Type B pancreatic cell (in vitro differentiated cells): Measurements from ENCODE around the gene ZCCHC7. TPM values are rescaled to one million over a fixed set of nuclear protein-coding genes. Genes with fewer than 3 reads are reported as not detected.

ENCODE experiments used
- DNase-seq: peaks from one replicate; pipeline ENCODE4 v3.0.0; 2021; ENCODE audit warnings: mixed read lengths; ENCODE audit not compliant: unreplicated experiment; ENCODE audit errors: extremely low spot score
- H3K27ac Mint-ChIP-seq: 2 replicates; pipeline ENCODE4 v1.8.0; 2021; ENCODE audit warnings: mild to moderate bottlenecking, mixed read lengths
- H3K27me3 Mint-ChIP-seq: 2 replicates; pipeline ENCODE4 v1.8.0; 2021; ENCODE audit warnings: mixed read lengths
- H3K36me3 Mint-ChIP-seq: 2 replicates; pipeline ENCODE4 v1.8.0; 2021; ENCODE audit warnings: mixed read lengths
- H3K4me1 Mint-ChIP-seq: one replicate; pipeline ENCODE4 v1.8.0; 2021; ENCODE audit warnings: mixed read lengths; ENCODE audit not compliant: unreplicated experiment
- H3K4me3 Mint-ChIP-seq: 2 replicates; pipeline ENCODE4 v1.8.0; 2021; ENCODE audit warnings: mild to moderate bottlenecking, mixed read lengths
- H3K9me3 Mint-ChIP-seq: 2 replicates; pipeline ENCODE4 v1.8.0; 2021; ENCODE audit warnings: mixed read lengths
- total RNA-seq: library from RNA; stranded (reverse); gene quantifications from 2 replicates; pipeline ENCODE4 v1.2.1, GENCODE V29; 2021; ENCODE audit warnings: low replicate concordance
- TF ChIP-seq, protein P1 (sequence below): fragments of 200-600 bp; sonication (generic); conservative IDR thresholded peaks from 2 replicates; pipeline ENCODE4 v1.5.0; 2021; ENCODE audit warnings: antibody characterized with exemption, mild to moderate bottlenecking

Gene ZCCHC7
- total RNA-seq, 1 donor from 2014 or later = 20.3 TPM

DNA sequence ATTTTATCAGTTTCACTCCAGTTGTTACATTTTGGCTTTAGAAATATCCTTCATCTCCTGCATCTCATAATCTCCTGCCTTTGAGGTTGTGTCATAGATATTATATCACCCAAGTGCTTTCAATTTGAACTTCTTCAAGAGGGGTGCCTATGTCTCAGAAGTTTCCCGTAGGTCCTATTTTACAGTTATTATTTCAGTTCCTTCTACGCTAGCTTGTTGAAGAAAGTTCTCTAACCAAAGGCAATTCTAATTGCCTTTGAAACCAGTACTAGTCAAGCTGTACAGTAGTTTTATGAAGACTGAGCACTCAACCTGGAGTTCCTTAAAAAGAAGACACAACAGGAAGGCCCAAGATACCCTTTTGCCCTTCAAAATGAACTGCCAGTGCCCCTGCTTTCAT lies 116.4 kb downstream of the ZCCHC7 start:
- Mint-ChIP-seq H3K27ac (no peak overlapping the region), H3K9me3 (peaks cover 4% of the 10 kb centered on the region), H3K27me3 (no peaks in the 10 kb centered on the region), H3K4me3 (no peak overlapping the region), H3K36me3 (peaks cover 11% of the 10 kb centered on the region), H3K4me1 (peaks cover 4% of the 10 kb centered on the region)
- TF ChIP-seq, protein P1, sequence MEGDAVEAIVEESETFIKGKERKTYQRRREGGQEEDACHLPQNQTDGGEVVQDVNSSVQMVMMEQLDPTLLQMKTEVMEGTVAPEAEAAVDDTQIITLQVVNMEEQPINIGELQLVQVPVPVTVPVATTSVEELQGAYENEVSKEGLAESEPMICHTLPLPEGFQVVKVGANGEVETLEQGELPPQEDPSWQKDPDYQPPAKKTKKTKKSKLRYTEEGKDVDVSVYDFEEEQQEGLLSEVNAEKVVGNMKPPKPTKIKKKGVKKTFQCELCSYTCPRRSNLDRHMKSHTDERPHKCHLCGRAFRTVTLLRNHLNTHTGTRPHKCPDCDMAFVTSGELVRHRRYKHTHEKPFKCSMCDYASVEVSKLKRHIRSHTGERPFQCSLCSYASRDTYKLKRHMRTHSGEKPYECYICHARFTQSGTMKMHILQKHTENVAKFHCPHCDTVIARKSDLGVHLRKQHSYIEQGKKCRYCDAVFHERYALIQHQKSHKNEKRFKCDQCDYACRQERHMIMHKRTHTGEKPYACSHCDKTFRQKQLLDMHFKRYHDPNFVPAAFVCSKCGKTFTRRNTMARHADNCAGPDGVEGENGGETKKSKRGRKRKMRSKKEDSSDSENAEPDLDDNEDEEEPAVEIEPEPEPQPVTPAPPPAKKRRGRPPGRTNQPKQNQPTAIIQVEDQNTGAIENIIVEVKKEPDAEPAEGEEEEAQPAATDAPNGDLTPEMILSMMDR = no peak
- DNase-seq = no peak

DNA sequence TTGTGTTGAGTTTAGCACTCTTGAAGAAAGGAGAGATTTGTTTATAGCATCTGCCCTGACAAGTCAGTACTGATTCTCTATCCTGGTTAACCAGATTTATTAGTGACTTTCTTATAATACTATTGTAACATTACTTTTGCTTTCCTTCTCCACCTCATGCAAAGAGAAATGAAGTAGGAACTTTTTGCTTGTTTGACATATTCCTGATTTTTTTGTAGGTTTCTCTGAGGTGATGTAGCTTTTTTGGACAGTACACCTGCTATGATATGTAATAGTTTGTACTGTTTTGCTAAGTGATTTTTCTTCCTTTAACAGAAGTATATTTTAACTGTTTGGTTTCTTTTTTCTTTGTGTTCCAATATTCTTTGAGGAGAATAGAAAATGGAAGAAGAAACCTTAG lies 117.7 kb downstream of the ZCCHC7 start:
- H3K4me1 Mint-ChIP-seq = peaks cover 4% of the 10 kb centered on the region
- peaks cover 4% of the 10 kb centered on the region for H3K9me3 Mint-ChIP-seq
- H3K36me3 Mint-ChIP-seq = peaks cover 11% of the 10 kb centered on the region
- no peak for DNase-seq
- TF ChIP-seq, protein P1 = no peak
- no peaks in the 10 kb centered on the region for H3K27me3 Mint-ChIP-seq
- H3K27ac Mint-ChIP-seq = no peak overlapping the region
- H3K4me3 Mint-ChIP-seq = no peak overlapping the region

DNA sequence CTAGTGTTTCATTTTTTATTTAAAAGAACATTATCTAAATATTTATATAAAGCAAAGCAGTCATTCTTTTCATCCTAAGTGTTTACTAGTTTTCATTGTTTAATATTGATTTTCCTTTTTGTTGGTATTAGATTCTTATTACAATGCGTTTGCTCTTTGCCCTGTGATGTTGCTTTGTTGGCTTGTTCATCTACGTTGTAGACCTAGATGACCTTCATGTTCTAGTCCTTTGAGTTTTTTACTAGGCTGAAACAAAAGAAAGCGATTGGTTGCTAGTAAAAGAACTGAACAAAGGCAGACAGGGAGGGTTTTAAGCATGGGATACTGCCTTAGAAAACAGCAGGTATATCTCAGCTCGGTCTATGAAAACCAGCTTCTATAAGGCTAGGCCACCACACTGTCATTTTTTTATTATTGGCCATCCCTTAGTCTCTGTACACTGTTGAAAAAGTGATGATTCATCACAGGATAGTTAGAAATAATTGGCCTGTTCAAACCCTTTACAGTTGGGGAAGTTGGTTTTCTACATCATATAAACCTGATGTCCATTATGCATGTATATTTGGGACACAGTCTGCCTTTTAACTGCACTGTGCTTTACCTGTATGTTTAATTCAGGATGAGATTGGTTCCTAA lies 119.0 kb downstream of the ZCCHC7 start:
- H3K27me3 Mint-ChIP-seq = no peaks in the 10 kb centered on the region
- peaks cover 4% of the 10 kb centered on the region for H3K4me1 Mint-ChIP-seq
- TF ChIP-seq, protein P1 = no peak
- DNase-seq = no peak
- H3K27ac Mint-ChIP-seq = no peak overlapping the region
- no peak overlapping the region for H3K4me3 Mint-ChIP-seq
- peaks cover 4% of the 10 kb centered on the region for H3K36me3 Mint-ChIP-seq
- H3K9me3 Mint-ChIP-seq = peaks cover under 1% of the 10 kb centered on the region

DNA sequence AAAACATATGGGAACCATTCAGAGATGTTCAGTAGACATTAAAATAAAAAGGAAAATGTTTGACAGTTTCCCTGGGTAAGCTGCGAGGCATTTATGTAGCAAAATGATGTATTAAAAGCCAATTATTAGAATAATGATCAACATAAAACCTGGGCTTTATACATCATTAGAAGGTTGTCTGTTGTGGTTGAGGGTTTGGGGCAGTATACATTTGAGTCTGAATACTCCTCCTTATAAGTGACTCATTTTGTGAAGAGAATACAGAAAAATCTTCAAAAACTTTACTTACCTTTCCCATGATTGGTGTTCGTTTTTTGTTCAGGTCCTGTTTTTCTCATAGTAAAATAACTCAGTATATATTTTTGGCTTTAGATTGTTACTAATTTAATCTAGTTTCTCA lies 119.5 kb downstream of the ZCCHC7 start:
- Mint-ChIP-seq H3K36me3 (peaks cover 3% of the 10 kb centered on the region), H3K9me3 (no peaks in the 10 kb centered on the region), H3K4me3 (no peak overlapping the region), H3K27me3 (no peaks in the 10 kb centered on the region), H3K27ac (no peak overlapping the region), H3K4me1 (peaks cover 4% of the 10 kb centered on the region)
- TF ChIP-seq, protein P1 = no peak
- DNase-seq = no peak

DNA sequence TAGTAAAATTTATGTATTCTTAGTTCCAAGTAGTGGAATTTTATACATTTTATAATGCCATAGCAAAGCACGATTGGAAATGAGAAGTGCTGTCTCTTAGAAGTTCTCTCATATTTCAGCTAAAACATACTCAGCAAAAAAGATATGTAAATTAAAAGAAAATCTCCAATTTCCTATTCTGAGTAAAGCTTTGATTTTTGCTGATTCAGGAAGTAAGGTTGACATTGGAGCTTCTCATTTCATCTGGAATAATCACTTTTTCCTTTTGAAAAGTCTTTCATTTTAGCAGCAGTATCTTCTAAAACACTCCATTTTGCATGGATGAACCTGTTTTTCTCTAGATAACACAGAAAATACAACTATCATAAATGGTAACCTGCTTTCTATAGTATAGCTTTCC lies 121.0 kb downstream of the ZCCHC7 start:
- DNase-seq = no peak
- H3K4me3 Mint-ChIP-seq = no peak overlapping the region
- no peak overlapping the region for H3K27ac Mint-ChIP-seq
- no peaks in the 10 kb centered on the region for H3K36me3 Mint-ChIP-seq
- H3K9me3 Mint-ChIP-seq = no peaks in the 10 kb centered on the region
- H3K4me1 Mint-ChIP-seq = peaks cover 4% of the 10 kb centered on the region
- TF ChIP-seq, protein P1 = no peak
- H3K27me3 Mint-ChIP-seq = no peaks in the 10 kb centered on the region

DNA sequence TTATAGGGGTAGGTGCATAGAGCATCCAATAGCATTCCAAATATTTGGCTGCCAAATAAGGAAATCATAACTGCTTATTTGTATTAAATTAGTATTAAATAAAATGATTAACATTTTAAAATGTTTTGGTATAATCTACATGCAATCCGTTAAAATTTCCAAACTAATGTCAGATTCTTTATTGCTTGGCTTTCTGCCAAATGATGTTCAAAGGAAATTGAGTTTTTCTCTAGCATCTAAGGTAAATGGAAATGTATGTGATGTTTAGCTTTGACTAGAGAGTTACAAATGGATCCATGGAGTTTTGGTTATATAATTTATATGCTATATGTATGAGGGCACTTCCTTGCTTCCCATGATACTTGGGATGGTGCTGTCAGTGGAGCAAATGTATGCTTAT lies 121.7 kb downstream of the ZCCHC7 start:
- TF ChIP-seq, protein P1 = no peak
- no peak for DNase-seq
- no peak overlapping the region for H3K4me3 Mint-ChIP-seq
- H3K27ac Mint-ChIP-seq = no peak overlapping the region
- H3K36me3 Mint-ChIP-seq = peaks cover 2% of the 10 kb centered on the region
- H3K27me3 Mint-ChIP-seq = no peaks in the 10 kb centered on the region
- H3K4me1 Mint-ChIP-seq = peaks cover 4% of the 10 kb centered on the region
- no peaks in the 10 kb centered on the region for H3K9me3 Mint-ChIP-seq
